Measurements from ENCODE around the gene MRPS25.
"Not testable (repeated sequence)": the region's sequence is repeated elsewhere in the genome, so short reads cannot be mapped to it uniquely, and the experiment has no call there.

MRPS25 gene

DNA sequence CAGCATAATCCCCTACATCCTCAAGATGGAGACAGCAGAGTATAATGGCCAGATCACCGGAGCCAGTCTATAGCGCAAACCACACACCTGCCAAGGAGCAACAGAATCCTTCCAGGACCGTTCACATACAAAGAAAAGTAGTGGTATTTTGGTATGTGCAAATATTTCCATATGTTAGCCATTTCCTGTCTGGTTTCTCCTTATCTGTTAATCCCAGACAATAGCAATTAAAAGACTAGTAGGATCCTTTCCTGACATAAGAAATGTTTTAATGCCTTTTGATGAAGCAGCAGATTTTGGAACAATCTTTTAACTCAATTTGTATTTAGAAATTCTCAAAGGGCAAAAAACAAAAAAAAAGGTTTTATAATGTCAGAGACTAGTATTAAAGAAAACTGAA is 22.2 kb downstream of the MRPS25 start:
- DNase-seq = no peak

DNA sequence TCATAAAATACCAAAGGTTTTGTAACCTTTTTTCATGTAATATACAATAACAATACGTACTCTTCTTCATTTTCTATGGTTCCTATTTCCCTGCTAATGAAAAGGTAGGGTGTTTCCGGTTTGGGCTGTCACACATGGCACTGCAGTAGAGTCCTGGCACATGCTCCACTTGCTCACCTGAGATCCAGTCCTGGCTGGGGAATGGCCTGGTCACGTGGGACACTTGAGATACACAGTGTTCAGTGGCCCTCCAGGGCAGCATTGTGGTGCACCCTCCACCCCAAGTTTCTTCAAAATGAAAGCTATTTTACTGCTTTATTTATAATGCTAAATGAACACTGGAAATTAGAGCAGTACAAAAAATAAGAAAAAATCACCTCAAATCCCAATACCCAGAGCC is 23.2 kb downstream of the MRPS25 start:
- DNase-seq = no peak

GRCh38 chr3:15040844-15041243 is 24.3 kb downstream of the MRPS25 start:
- DNase-seq = no peak

- no peak for DNase-seq
These were observed 26.8 kb downstream of the MRPS25 start for GRCh38 chr3:15038306-15038705.

GRCh38 chr3:15033103-15033502 is 32.0 kb downstream of the MRPS25 start:
- no peak for DNase-seq

DNA sequence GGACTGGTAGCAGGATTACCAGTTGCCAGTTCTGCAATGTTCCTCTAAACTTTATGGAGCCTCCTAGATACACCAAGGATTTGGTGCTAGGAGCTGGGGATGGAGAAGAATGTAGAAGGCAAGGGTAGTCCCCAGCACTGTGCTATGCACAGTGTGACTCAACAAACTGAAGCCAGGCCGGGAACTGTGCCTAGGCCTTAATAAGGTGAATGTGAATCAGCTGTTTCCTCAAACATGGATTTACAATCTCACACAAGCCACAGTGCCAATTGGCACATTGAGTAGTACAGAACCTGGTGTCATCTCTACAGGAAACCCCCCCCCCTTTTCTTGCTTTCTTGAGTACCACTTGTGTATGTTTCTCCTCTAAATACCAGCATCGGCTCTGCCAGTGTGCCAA is 32.5 kb downstream of the MRPS25 start:
- DNase-seq = no peak

DNA sequence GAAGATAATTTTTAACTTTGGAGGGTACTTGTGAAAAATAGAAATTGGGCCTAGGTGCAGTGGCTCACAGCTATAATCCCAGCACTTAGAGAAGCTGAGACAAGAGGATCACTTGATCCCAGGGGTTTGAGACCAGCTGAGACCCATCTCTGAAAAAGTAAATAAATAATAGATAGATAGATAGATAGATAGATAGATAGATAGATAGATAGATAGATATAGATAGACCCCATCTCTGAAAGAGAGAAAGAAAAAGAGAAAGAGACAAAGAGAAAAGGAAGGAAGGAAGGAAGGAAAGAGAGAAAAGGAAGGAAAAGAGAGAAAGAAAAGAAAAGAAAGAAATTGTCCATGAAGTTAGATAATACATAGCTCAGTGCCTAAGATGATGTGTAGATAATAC is 35.5 kb downstream of the MRPS25 start:
- no peak for DNase-seq

DNA sequence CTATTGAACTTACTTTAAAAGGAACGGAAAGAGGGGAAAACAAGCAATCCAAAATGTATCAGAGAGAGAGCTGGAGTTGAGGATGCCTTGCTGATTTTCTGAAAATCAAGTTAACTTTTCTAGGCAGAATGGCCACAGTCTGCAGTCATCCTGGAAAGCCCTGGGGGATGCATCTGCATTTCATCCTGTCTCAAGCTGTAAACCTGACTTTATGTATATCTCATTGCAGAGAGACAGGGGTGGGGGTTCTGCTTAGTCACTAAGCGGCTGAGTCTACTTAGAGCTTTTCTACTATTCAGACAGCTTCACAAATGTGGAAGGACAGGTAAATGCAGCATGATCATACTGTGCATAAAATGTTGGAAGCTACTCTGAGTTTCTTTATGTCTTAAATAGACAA is 41.4 kb downstream of the MRPS25 start:
- DNase-seq = no peak

- DNase-seq = no peak
These were observed 41.9 kb downstream of the MRPS25 start for GRCh38 chr3:15023249-15023648.

GRCh38 chr3:15017191-15017590 is 47.9 kb downstream of the MRPS25 start:
- DNase-seq = no peak

- no peak for DNase-seq
These were observed 49.7 kb downstream of the MRPS25 start for GRCh38 chr3:15015456-15015855.

- no peak for DNase-seq
These were observed 50.3 kb downstream of the MRPS25 start for GRCh38 chr3:15014606-15015328.

- no peak for DNase-seq
These were observed 53.9 kb downstream of the MRPS25 start for GRCh38 chr3:15011174-15011573.

DNA sequence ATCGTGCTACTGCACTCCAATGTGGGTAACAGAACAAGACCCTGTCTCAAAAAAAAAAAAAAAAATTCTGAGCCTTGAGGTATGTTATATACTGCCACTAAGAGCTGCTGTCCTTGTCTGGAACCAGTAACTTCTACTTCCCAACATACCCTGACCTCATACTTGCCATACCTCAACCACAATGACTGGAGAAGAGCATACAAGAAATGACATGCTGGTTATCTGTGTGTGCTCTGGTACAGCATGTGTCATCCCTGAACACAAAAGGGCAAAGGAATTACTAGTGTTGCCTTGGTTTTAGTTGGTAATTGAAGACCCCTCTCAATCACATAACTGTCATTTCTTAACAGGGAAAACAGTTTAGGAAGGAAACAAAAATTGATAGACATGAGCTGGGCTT is 54.5 kb downstream of the MRPS25 start:
- DNase-seq = no peak

- no peak for DNase-seq
These were observed 55.9 kb downstream of the MRPS25 start for GRCh38 chr3:15009167-15009566.

DNA sequence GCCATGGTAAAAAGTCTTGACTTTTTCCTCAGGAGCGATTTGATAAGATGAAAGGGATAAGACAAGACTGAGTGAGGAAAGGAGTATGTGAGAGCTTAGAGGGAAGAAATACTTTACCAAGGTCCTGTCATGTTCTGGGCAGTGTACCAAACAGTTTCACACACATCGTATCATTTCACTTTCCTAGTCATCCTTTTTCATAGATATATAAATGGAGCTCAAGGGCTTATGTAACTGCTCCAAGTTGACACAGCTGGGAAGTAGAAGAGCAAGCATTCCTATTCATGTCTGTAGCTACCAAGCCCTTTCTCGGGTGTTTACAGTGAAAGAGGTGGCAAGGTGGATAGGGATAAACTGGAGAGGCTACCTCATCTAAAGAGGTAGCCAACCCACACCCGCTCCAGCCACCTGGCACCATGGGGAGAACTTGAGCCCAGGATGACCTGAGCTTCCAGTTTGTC is 57.4 kb downstream of the MRPS25 start:
- no peak for DNase-seq

GRCh38 chr3:14999182-14999581 is 65.9 kb downstream of the MRPS25 start:
- DNase-seq = not testable (repeated sequence)

Data from activated naive CD4-positive, alpha-beta T cell treated with Interleukin-2 at 50 U/mL for 16 hours (primary cell).